Measurements from ENCODE around the gene EXOC4.

Gene EXOC4

GRCh38 chr7:133371616-133372015 is 118.7 kb downstream of the EXOC4 start:
- no peak for DNase-seq

- no peak for DNase-seq
Measured at GRCh38 chr7:133372337-133372736, 119.5 kb downstream of the EXOC4 start.

- DNase-seq = no peak
Measured at GRCh38 chr7:133376514-133376913, 123.6 kb downstream of the EXOC4 start.

GRCh38 chr7:133381965-133382364 is 129.1 kb downstream of the EXOC4 start:
- DNase-seq = no peak

GRCh38 chr7:133382775-133383559 is 130.1 kb downstream of the EXOC4 start:
- no peak for DNase-seq

- DNase-seq = no peak
Measured at GRCh38 chr7:133386205-133386604, 133.3 kb downstream of the EXOC4 start.

- no peak for DNase-seq
Measured at GRCh38 chr7:133389727-133390126, 136.8 kb downstream of the EXOC4 start.

- DNase-seq = no peak
Measured at GRCh38 chr7:133391206-133391605, 138.3 kb downstream of the EXOC4 start.

GRCh38 chr7:133394369-133394768 is 141.5 kb downstream of the EXOC4 start:
- no peak for DNase-seq

GRCh38 chr7:133395551-133395950 is 142.7 kb downstream of the EXOC4 start:
- no peak for DNase-seq

- DNase-seq = no peak
Measured at GRCh38 chr7:133398506-133398905, 145.6 kb downstream of the EXOC4 start.

GRCh38 chr7:133401225-133401624 is 148.3 kb downstream of the EXOC4 start:
- DNase-seq = no peak

GRCh38 chr7:133408212-133408611 is 155.3 kb downstream of the EXOC4 start:
- no peak for DNase-seq

- DNase-seq = no peak
Measured at GRCh38 chr7:133409421-133409820, 156.5 kb downstream of the EXOC4 start.

GRCh38 chr7:133409966-133410365 is 157.1 kb downstream of the EXOC4 start:
- DNase-seq = no peak

GRCh38 chr7:133411395-133411794 is 158.5 kb downstream of the EXOC4 start:
- no peak for DNase-seq

GRCh38 chr7:133412942-133413341 is 160.1 kb downstream of the EXOC4 start:
- DNase-seq = no peak

- DNase-seq = no peak
Measured at GRCh38 chr7:133419041-133419440, 166.2 kb downstream of the EXOC4 start.

GRCh38 chr7:133423618-133424017 is 170.7 kb downstream of the EXOC4 start:
- no peak for DNase-seq

- DNase-seq = no peak
Measured at GRCh38 chr7:133428326-133428725, 175.4 kb downstream of the EXOC4 start.

- DNase-seq = no peak
Measured at GRCh38 chr7:133428876-133429275, 176.0 kb downstream of the EXOC4 start.

GRCh38 chr7:133429371-133429770 is 176.5 kb downstream of the EXOC4 start:
- no peak for DNase-seq

GRCh38 chr7:133431134-133431724 is 178.4 kb downstream of the EXOC4 start:
- DNase-seq = no peak

GRCh38 chr7:133433165-133433812 is 180.4 kb downstream of the EXOC4 start:
- no peak for DNase-seq

All from activated CD4-positive, alpha-beta T cell treated with anti-CD3 and anti-CD28 coated beads, Interleukin-2, amount 50 U/mL, for 16 hours (primary cell).